Activated naive CD4-positive, alpha-beta T cell treated with anti-CD3 and anti-CD28 coated beads, Interleukin-2, amount 50 U/mL, for 24 hours (primary cell): ENCODE data around the gene NPTX1.

Source experiments
- H3K27ac Mint-ChIP-seq: one replicate; pipeline ENCODE4 v1.8.0; 2021; ENCODE audit warnings: mild to moderate bottlenecking, mixed read lengths
- H3K27me3 Mint-ChIP-seq: one replicate; pipeline ENCODE4 v1.8.0; 2021; ENCODE audit warnings: mixed read lengths
- H3K36me3 Mint-ChIP-seq: one replicate; pipeline ENCODE4 v1.8.0; 2021; ENCODE audit warnings: mixed read lengths
- H3K4me1 Mint-ChIP-seq: one replicate; pipeline ENCODE4 v1.8.0; 2021; ENCODE audit warnings: mixed read lengths
- H3K4me3 Mint-ChIP-seq: one replicate; pipeline ENCODE4 v1.8.0; 2021; ENCODE audit warnings: mild to moderate bottlenecking, mixed read lengths
- H3K9me3 Mint-ChIP-seq: one replicate; pipeline ENCODE4 v1.8.0; 2021; ENCODE audit warnings: mixed read lengths

The NPTX1 gene

DNA sequence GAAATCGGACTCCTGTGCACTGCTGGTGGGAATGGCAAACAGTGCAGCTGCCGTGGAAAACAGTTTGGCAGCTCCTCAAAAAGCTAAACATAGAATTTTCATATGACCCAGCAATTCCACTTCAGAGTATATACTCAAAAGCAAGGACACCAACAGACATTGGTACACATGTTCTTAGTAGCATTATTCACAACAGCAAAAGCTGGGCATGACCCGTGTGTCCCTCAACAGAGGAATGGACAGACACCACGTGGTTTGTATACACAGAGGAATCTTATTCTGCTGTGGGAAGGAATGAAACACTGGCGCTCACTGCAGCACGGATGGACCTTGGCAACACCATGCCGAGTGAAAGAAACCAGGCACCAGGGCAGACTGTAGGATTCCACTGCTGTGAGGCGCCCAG, 16.0 kb downstream of the NPTX1 start:
- Mint-ChIP-seq H3K27me3 (peaks cover 3% of the 10 kb centered on the region), H3K36me3 (no peaks in the 10 kb centered on the region), H3K4me1 (peaks cover 4% of the 10 kb centered on the region), H3K27ac (no peak overlapping the region), H3K9me3 (no peaks in the 10 kb centered on the region), H3K4me3 (no peak overlapping the region)

DNA sequence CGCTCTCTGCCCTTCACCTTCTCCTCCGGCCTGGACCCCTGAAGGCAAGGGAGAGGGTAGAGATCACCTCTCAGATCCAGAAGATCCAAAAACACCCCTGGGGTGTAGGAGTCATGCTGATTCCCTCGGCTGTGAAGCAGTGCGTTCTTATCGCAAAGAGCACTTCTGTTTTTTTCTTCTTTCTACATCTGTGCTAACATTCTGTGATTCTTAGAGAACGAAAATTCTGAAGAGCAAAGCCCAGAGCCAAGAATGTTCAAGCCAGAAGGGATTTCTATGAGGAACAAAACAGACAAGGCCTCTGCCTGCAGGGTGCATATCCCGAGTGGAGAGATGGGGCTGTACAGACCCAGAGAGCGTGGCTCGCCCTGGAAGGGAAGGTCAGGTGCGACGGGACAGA, 17.2 kb downstream of the NPTX1 start:
- Mint-ChIP-seq H3K27ac (peak overlapping the region; percentile 31), H3K9me3 (no peaks in the 10 kb centered on the region), H3K4me3 (no peak overlapping the region), H3K4me1 (peaks cover 4% of the 10 kb centered on the region), H3K27me3 (peaks cover 2% of the 10 kb centered on the region), H3K36me3 (no peaks in the 10 kb centered on the region)

DNA sequence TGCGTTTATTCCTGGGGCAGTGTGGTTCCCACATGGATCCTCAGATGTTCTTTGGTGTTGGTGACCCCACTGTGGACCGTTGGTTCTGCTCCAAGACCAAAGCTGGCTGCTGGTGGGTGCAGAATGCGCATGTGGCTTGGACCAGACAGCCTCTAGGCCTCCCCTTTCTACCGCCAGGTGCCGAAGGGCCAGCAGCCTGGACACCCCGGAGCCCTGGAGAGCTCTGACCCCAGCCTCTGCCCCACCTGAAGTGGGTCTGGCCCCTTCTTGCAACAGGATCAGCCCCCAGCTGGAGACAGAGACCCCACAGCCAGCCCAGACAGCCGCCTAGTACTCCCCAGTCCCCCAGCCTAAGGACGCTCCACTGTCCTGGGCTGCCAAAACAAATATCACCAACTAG, 18.4 kb downstream of the NPTX1 start:
- Mint-ChIP-seq H3K36me3 (no peaks in the 10 kb centered on the region), H3K4me3 (no peak overlapping the region), H3K27ac (no peak overlapping the region), H3K27me3 (peaks cover 2% of the 10 kb centered on the region), H3K4me1 (peaks cover 8% of the 10 kb centered on the region), H3K9me3 (no peaks in the 10 kb centered on the region)

DNA sequence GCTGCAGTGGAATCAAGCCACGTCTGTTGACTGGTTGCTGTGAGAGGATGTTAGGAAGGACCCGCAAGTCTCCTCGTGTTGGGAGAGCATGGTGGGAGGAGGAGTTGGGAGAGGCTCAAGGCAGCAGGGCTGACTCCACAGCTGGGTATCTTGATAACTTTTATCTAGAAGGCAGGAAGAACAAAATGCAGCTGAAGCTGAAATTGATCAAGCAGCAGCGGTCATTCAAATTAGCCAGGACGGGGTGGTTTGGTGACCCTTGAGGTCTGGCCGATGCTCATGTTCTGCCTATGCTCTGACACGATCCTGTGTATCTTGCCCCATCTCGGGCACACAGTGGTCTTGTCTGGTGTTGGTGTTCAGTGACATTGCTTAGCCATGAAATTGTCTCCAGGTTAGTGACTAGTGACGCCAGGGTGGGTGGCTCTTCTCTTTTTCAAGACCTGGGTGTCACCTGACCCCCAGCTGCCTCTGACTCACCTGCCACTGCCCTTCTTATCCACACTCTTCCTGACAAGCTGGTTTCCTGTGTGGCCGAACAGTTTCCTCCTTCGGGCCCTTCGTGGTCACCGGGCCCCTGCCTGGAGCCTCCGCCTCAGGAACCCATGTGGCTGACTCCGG, 19.1 kb downstream of the NPTX1 start:
- no peak overlapping the region for H3K27ac Mint-ChIP-seq
- H3K27me3 Mint-ChIP-seq, result peaks cover 2% of the 10 kb centered on the region
- peak overlapping the region; percentile 3 for H3K4me3 Mint-ChIP-seq
- peaks cover 8% of the 10 kb centered on the region for H3K4me1 Mint-ChIP-seq
- no peaks in the 10 kb centered on the region for H3K9me3 Mint-ChIP-seq
- no peaks in the 10 kb centered on the region for H3K36me3 Mint-ChIP-seq

DNA sequence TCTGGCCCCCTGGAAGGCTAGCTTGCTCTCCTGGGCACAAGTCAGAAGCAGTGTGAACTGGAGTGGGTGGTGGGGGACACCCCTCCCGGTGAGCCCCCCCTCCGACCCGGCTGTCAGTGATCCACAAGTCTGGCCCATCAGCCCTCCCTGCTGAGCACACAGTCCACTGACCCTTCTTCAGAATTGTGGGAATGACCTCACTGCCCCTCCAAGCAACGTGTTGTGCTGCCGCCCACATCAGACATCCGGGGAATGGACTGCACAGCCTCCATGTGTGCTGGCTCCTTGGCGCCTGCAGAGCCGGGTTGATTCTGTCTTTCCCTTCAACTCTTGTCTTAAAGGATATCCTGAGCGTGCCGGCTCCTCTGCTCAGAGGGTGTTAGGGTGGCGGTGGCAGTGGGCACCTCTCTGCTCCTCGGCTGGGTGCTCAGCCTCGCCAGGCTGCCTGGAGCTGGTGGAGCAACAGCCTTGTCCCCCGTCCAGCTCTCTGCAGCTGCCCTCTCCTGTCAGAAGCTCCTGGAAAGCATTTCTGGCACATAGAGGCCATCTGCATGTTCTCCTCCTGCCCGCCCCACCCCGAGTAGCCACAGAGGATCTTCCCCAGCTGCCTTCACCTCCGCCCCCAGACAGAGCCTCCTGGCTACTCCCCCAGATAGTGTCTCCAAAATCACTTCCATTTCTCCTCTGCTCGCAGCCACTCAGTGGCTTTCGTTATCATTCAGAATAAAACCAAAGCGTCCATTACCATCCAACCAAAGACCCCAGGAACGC, 19.8 kb downstream of the NPTX1 start:
- Mint-ChIP-seq H3K4me3 (peak overlapping the region; percentile 49), H3K9me3 (no peaks in the 10 kb centered on the region), H3K27me3 (peaks cover 2% of the 10 kb centered on the region), H3K4me1 (peaks cover 8% of the 10 kb centered on the region), H3K27ac (no peak overlapping the region), H3K36me3 (no peaks in the 10 kb centered on the region)

DNA sequence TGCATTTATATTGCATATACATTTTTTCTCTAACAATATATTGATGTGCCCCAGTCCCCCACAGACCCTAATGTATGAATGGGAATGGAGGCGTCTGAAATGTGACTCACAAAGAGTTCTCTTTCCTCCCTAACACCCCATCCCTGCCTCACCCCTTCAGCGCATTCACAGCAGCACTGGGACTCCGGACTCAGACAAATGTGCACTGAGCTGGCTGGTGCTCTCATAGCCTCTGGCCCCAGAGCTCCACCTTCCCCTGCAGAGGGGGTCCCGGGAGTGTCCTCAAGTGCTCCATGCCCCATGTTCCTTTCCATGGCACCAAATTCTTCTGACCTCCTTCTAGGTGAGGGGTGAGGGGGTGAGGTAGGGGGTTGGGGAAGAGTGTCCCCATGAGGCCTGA, 20.6 kb downstream of the NPTX1 start:
- Mint-ChIP-seq H3K27me3 (peaks cover 2% of the 10 kb centered on the region), H3K4me3 (peak overlapping the region; percentile 97), H3K36me3 (no peaks in the 10 kb centered on the region), H3K27ac (peak overlapping the region; percentile 94), H3K9me3 (no peaks in the 10 kb centered on the region), H3K4me1 (peaks cover 8% of the 10 kb centered on the region)

DNA sequence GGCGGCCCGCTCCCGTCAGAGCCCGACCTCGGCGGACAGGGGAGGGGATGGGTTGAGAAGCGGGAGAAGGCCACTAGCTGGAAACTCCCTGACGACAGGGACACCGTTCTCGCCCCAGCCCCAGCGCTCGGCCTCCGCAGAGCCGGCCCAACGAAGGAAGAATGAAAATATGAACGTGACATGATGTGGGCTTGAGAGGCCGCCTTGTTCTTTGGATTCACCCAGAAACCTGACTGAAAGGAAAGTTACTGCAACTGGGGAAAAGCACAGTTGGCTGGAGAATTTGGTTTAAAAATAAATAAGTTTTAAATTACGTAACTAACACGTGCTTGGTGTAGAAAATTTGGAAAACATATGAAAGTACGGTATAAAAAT, 21.1 kb downstream of the NPTX1 start:
- H3K4me1 Mint-ChIP-seq, result peaks cover 8% of the 10 kb centered on the region
- no peaks in the 10 kb centered on the region for H3K36me3 Mint-ChIP-seq
- peak overlapping the region; percentile 97 for H3K4me3 Mint-ChIP-seq
- no peaks in the 10 kb centered on the region for H3K9me3 Mint-ChIP-seq
- H3K27ac Mint-ChIP-seq, result peak overlapping the region; percentile 94
- peaks cover 2% of the 10 kb centered on the region for H3K27me3 Mint-ChIP-seq

DNA sequence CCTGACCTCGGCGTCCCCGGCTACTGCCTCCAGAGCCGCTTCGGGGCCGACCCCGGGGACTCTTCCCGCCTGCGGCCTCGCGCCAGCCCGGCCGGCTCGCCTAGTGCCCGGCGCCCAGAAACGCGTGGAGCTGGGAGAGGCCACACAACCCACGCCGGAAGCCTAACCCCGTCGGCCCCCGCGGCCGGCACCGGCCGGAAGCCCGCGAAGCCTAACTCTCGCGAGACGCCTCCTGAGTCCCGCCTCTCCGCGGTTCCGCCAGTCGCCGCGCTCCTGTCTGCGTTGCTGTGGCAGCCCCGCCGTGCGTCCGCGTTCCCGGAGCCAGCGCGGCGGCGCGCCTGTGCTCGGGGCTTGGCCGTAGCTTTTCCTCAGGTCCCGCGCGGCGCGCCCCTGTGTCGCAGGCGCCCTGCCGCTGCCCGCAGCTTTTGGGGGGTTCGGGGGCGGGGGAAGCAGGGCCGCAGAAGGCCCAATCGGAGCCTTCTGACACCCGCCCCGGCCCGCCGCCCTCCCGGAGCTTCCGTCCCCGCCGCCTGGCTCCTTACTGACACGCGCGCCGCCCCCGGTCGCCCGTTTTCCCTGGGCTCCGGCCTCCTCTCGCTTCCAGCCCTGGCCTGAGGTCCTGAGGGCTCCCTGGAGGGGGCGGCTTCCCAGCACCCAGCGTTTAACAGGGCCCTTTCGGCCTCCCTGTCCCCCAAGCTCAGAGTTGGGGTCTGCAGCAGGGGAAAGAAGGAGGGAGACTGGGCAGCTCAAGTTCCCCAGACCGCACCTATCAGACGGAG, 21.7 kb downstream of the NPTX1 start:
- H3K4me1 Mint-ChIP-seq, result peaks cover 8% of the 10 kb centered on the region

DNA sequence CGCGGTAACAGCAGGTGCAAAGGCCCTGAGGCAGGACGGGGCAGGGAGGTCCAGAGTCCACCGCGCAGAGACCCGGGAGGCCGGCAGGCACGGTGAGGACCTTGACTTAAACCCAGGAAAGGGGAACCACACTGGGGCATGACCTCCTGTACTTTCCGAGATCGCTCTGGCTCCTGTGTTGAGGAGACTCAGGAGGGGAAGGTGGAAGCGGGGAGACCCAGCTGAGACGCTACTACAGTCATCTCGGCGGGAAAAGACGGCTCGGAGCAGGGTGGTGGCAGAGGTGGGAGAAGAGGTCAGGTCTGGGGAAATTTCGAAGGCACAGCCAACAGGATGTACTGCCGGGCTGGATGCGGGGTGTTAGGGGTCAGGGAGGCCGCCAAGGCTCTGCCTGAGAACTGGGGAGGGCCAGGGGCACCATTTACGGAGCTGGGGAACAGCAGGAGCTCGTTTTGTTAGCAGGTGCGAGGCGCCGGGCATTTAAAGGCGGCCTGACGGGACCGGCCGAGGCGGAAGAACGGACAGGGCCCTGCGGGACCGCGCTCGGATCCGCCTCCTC, 22.3 kb downstream of the NPTX1 start:
- no peaks in the 10 kb centered on the region for H3K9me3 Mint-ChIP-seq
- H3K4me3 Mint-ChIP-seq, result peak overlapping the region; percentile 97
- no peaks in the 10 kb centered on the region for H3K36me3 Mint-ChIP-seq
- H3K27me3 Mint-ChIP-seq, result peaks cover under 1% of the 10 kb centered on the region
- H3K27ac Mint-ChIP-seq, result peak overlapping the region; percentile 100
- peaks cover 8% of the 10 kb centered on the region for H3K4me1 Mint-ChIP-seq

More for the DNA sequence above, 21.7 kb downstream of the NPTX1 start:
- Mint-ChIP-seq H3K36me3 (no peaks in the 10 kb centered on the region), H3K27ac (peak overlapping the region; percentile 94), H3K4me3 (peak overlapping the region; percentile 97), H3K27me3 (peaks cover 2% of the 10 kb centered on the region), H3K9me3 (no peaks in the 10 kb centered on the region)

DNA sequence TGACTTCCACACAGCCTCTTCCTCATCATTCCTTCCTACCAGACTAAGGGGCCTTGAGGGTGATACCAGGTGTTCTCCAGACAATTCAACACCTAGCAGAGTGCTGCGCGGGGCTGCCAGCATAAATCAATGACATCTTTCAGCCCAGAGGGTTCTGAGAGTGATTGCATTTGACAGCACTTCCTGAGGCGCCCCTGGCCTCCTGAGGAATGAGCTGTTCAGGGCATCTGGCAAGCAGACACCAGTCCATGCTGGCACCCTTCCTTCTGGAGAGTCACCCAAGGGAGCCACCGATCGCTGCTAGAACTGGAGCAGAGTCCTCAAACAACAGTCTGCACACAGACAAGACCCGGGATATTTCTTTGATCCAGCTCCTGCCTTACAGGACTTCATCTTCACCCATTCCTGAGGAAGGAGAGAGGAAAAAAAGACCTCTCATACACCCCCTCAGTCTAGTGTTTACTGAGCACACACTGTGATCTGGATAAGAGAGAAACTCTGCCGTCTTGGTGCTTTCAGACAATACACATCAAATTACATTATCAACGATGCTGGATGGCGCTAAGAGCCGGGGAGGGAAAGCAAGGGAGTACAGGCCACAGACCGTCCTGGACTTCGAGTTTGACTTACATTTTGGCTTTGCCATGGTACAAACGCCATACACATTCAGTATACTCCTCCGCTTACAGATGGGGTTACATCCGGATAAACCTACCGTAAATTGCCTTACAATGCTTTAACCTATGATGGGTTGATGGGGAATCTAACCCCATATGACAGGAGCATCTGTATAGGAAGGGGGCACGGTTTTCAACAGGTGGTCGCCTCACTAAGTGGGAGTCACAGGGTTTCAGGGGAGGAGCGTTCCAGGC, 23.0 kb downstream of the NPTX1 start:
- Mint-ChIP-seq H3K4me3 (peak overlapping the region; percentile 97), H3K4me1 (peaks cover 8% of the 10 kb centered on the region), H3K27me3 (no peaks in the 10 kb centered on the region), H3K9me3 (no peaks in the 10 kb centered on the region), H3K27ac (peak overlapping the region; percentile 100), H3K36me3 (no peaks in the 10 kb centered on the region)

DNA sequence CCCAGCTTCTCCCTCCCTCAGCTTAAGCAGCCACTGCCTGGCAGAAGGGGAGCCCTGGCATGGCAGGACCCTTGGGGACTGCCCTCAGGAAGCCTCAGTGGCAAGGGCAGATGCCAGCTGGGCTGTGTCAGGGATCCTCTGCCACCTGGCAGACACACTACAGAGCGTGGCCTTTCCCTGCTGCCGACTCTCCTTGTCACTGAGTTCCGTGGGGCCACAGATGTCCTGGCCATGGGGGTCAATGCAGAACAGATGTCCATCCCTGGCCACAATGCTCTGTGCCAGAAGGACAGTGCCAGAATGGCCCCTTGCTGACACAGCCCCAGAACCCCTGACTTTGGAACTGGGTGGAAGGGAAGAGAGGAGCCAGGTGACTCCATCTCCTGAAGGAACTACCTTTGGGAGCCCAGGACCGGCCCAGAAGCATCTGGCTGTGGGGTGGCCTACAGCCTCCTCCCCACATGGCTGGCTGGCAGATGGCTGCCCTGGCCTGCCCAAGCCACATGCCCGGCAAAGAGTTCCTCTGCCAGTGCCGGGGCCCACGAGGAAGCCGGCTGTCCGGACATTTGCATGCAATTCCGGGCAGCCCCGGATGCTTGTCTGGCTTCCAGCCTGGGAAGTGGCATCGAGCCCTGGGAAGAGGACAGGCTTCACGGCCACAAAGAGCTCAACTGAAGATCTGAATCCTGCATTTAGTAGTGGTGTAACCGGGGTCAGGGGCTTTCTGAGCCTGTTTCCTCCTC, 24.1 kb downstream of the NPTX1 start:
- Mint-ChIP-seq H3K4me3 (no peak overlapping the region), H3K9me3 (no peaks in the 10 kb centered on the region), H3K27me3 (no peaks in the 10 kb centered on the region), H3K36me3 (no peaks in the 10 kb centered on the region), H3K4me1 (peaks cover 8% of the 10 kb centered on the region), H3K27ac (no peak overlapping the region)

DNA sequence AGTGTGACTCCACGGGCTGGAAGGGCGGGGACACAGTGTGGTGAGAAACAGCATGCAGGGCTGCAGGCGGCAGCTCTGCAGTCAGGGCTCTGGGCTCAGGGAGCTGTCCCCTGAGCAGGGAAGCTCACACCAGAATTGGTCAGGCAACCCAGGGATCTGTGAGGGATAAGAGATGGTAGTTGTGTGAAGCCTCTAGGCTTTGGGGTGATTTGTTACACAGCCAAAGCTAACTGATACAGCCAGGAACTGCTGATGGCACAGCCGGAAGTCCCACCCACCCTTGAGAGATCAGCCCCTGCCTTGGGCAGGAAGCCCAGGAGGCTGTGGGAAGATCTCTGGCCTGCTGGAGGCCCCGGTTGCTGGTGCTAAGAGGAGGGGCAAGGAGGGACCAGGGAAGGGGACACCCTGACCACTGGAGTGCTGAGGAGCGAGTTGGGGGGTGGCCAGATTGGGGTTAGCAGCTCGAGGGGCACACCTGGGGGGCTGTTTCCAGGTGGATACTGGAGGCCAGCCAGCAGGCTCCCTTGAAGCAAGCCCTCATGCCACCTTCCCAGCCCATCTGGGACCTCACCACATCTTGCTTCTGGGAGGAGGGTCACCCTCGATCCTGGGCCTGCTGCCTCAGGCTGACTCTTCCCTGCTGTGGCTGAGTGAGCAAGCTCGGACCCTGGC, 25.2 kb downstream of the NPTX1 start:
- no peaks in the 10 kb centered on the region for H3K27me3 Mint-ChIP-seq

DNA sequence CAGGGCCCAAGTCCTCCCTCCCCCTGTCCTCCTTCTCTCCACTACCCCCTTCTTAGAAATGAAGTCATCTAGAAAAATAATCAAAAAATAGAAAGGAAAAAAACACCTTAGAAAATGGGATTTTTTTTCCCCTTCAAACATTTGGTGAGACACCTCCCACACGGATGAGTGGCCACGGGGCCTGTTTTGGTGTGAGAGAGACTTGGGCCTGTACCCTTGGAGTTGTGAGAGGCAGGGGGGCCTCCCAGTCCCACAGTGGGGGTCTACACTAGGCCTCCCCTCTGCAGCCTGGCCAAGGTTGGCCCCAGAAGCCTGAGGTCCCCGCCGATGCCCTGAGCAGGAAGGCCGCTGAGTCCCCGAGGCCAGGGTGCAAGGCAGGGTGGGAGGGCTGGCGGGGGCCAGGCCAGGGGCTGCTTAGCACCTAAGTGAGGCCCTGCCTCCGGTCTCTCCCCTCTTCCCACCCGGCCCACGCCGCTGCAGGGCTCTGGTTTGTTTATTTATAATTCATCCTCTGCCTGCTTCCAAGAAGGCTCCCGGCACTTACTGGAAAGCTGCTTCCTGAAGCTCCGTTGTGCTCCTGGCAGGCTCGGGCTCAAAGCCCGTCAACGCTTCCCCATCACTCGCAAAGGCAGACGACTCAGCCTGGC, 26.4 kb downstream of the NPTX1 start:
- Mint-ChIP-seq H3K27me3 (no peaks in the 10 kb centered on the region), H3K4me1 (peaks cover 4% of the 10 kb centered on the region), H3K27ac (no peak overlapping the region), H3K4me3 (no peak overlapping the region), H3K9me3 (no peaks in the 10 kb centered on the region), H3K36me3 (no peaks in the 10 kb centered on the region)

More for the DNA sequence above, 25.2 kb downstream of the NPTX1 start:
- Mint-ChIP-seq H3K9me3 (no peaks in the 10 kb centered on the region), H3K27ac (no peak overlapping the region), H3K4me1 (peaks cover 8% of the 10 kb centered on the region), H3K4me3 (no peak overlapping the region), H3K36me3 (no peaks in the 10 kb centered on the region)
